A673 (cell line): Measurements from ENCODE around the gene SGPP1.

ENCODE experiments used
- EZH2 ChIP-seq: fragments of 200-600 bp; sonication (generic); IDR thresholded peaks from 2 replicates; pipeline ENCODE4 v1.6.1; 2017; ENCODE audit warnings: borderline replicate concordance, low read depth, mild to moderate bottlenecking, mixed read lengths, antibody characterized with exemption, low read length; ENCODE audit not compliant: poor library complexity, severe bottlenecking
- TF ChIP-seq, protein P1 (sequence below): fragments of 300-800, 200-600 bp; sonication (generic); conservative IDR thresholded peaks from 2 replicates; pipeline ENCODE4 v1.5.1; 2017; ENCODE audit warnings: low read depth, mild to moderate bottlenecking, antibody characterized with exemption, low read length, moderate library complexity, mixed read lengths

DNA sequence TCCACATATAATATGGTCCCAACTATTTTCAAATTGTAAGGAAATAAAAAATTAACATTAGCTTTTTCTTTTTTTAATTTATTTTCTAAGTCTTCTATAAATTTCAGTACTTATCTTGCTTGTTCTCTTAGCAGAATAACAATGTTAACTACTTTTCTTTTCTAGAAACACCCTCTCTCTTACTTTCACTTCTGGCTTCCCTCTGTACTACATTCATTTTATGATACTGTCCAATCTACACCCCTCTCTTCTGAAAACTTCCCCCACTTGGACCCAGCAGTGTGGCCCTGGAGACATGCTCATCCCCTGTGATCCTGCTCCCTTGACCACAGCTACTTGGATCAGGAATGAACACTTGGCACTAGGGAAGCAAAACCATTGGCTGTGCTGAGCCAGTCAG, 15.7 kb downstream of the SGPP1 start:
- TF ChIP-seq, protein P1, sequence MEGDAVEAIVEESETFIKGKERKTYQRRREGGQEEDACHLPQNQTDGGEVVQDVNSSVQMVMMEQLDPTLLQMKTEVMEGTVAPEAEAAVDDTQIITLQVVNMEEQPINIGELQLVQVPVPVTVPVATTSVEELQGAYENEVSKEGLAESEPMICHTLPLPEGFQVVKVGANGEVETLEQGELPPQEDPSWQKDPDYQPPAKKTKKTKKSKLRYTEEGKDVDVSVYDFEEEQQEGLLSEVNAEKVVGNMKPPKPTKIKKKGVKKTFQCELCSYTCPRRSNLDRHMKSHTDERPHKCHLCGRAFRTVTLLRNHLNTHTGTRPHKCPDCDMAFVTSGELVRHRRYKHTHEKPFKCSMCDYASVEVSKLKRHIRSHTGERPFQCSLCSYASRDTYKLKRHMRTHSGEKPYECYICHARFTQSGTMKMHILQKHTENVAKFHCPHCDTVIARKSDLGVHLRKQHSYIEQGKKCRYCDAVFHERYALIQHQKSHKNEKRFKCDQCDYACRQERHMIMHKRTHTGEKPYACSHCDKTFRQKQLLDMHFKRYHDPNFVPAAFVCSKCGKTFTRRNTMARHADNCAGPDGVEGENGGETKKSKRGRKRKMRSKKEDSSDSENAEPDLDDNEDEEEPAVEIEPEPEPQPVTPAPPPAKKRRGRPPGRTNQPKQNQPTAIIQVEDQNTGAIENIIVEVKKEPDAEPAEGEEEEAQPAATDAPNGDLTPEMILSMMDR, result no peak
- TF ChIP-seq EZH2, result no peak
